ENCODE measurements around the gene SPTBN4.

The SPTBN4 gene

GRCh38 chr19:40431698-40432097 lies 35.1 kb upstream of the SPTBN4 start:
- H3K27ac ChIP-seq = peak overlapping the region; percentile 100
- TF ChIP-seq CTCF (IDR thresholded peaks at IDR 0.05) (no peak), ZFX (IDR thresholded peaks at IDR 0.05; ENCODE audit: borderline replicate concordance) (no peak)

- H3K27ac ChIP-seq = peak overlapping the region; percentile 100
These were observed 34.0 kb upstream of the SPTBN4 start for GRCh38 chr19:40432760-40433159.

- no peak for TF ChIP-seq CTCF (IDR thresholded peaks at IDR 0.05)
- TF ChIP-seq ZFX (IDR thresholded peaks at IDR 0.05; ENCODE audit: borderline replicate concordance) = no peak
- H3K27ac ChIP-seq = peak overlapping the region; percentile 100
These were observed 33.2 kb upstream of the SPTBN4 start for GRCh38 chr19:40433391-40434216.

GRCh38 chr19:40438284-40438683 lies 28.5 kb upstream of the SPTBN4 start:
- TF ChIP-seq CTCF (IDR thresholded peaks at IDR 0.05) (no peak), ZFX (IDR thresholded peaks at IDR 0.05; ENCODE audit: borderline replicate concordance) (no peak)
- H3K27ac ChIP-seq = no peak overlapping the region

GRCh38 chr19:40441719-40442253 lies 25.0 kb upstream of the SPTBN4 start:
- TF ChIP-seq CTCF (IDR thresholded peaks at IDR 0.05) (no peak), ZFX (IDR thresholded peaks at IDR 0.05; ENCODE audit: borderline replicate concordance) (no peak)
- peak overlapping the region; percentile 96 for H3K27ac ChIP-seq

- no peak for TF ChIP-seq CTCF (IDR thresholded peaks at IDR 0.05)
- TF ChIP-seq ZFX (IDR thresholded peaks at IDR 0.05; ENCODE audit: borderline replicate concordance) = no peak
- peak overlapping the region; percentile 96 for H3K27ac ChIP-seq
These were observed 24.3 kb upstream of the SPTBN4 start for GRCh38 chr19:40442328-40443130.

GRCh38 chr19:40443131-40443999 lies 23.4 kb upstream of the SPTBN4 start:
- no peak for TF ChIP-seq CTCF (IDR thresholded peaks at IDR 0.05)
- no peak for TF ChIP-seq ZFX (IDR thresholded peaks at IDR 0.05; ENCODE audit: borderline replicate concordance)
- peak overlapping the region; percentile 96 for H3K27ac ChIP-seq
